H1 (cell line): ENCODE data around the gene C17orf114.

Source experiments
- CTCF ChIA-PET: fragments of 300-600 bp; sonication (Branson Sonifier 250); formaldehyde crosslinking; loops from one replicate; lab custom pipeline; 2021; ENCODE audit not compliant: partially characterized antibody; lab: Charles Lee
- POLR2A ChIA-PET: fragments of 300-600 bp; sonication (Branson Sonifier 250); formaldehyde crosslinking; loops from one replicate; lab custom pipeline; 2021; ENCODE audit warnings: inconsistent platforms; ENCODE audit not compliant: partially characterized antibody; lab: Charles Lee
- DNase-seq, 2 experiments: peaks; one replicate each; pipeline versions ENCODE4 v3.0.0 to v3.0.0-alpha.2; 2010 to 2022; ENCODE audit warnings: low spot score in 2 of 2, low read depth in 1 of 2, mixed read lengths in 1 of 2
- FAIRE-seq: peaks from 2 replicates; lab custom pipeline; 2011; peaks lifted over from hg19 to GRCh38; lab: Jason Lieb, UNC
- H2AFZ ChIP-seq: 2 replicates; pipeline ENCODE4 v1.8.1; 2012; ENCODE audit warnings: low read length, inconsistent platforms
- H2AK5ac ChIP-seq: 2 replicates; pipeline ENCODE4 v1.6.1; 2013; ENCODE audit warnings: low read depth, low read length
- H2BK120ac ChIP-seq: replicated peaks from 2 replicates; pipeline ENCODE3; 2013; ENCODE audit warnings: low read depth, low read length, inconsistent platforms
- H2BK12ac ChIP-seq: 2 replicates; pipeline ENCODE4 v1.6.1; 2013; ENCODE audit warnings: low read depth, low read length
- H2BK15ac ChIP-seq: 2 replicates; pipeline ENCODE4 v1.6.1; 2013; ENCODE audit warnings: low read length
- H2BK20ac ChIP-seq: 2 replicates; pipeline ENCODE4 v1.6.1; 2013; ENCODE audit warnings: low read length
- H2BK5ac ChIP-seq: 2 replicates; pipeline ENCODE4 v1.6.1; 2013; ENCODE audit warnings: low read depth, low read length
- H3K14ac ChIP-seq: 2 replicates; pipeline ENCODE4 v1.6.1; 2013; ENCODE audit warnings: inconsistent platforms; ENCODE audit not compliant: insufficient read length
- H3K18ac ChIP-seq: 2 replicates; pipeline ENCODE4 v1.6.1; 2013; ENCODE audit warnings: low read length; ENCODE audit errors: extremely low read depth
- H3K23ac ChIP-seq: 2 replicates; pipeline ENCODE4 v1.6.1; 2013; ENCODE audit warnings: inconsistent platforms; ENCODE audit not compliant: insufficient read length
- H3K23me2 ChIP-seq: 2 replicates; pipeline ENCODE4 v1.6.1; 2013; ENCODE audit warnings: low read depth, low read length
- H3K27ac ChIP-seq: 2 replicates; pipeline ENCODE4 v1.6.1; 2011; ENCODE audit warnings: low read depth, low read length, inconsistent platforms
- H3K27me3 ChIP-seq, 4 experiments: replicated peaks in 1 of 4; 1 replicate in 1 of 4; 2 replicates in 3 of 4; pipeline versions ENCODE4 v1.6.1 to v1.8.1; 2011 to 2013; ENCODE audit warnings: low read length in 3 of 4, mild to moderate bottlenecking in 3 of 4, inconsistent platforms in 2 of 4, mixed read lengths in 2 of 4, moderate library complexity in 1 of 4; ENCODE audit not compliant: control insufficient read depth in 3 of 4, insufficient read depth in 3 of 4; ENCODE audit errors: extremely low read depth in 1 of 4
- H3K36me3 ChIP-seq, 4 experiments: 2 replicates each; pipeline versions ENCODE4 v1.6.1 to v1.8.1; 2011 to 2013; ENCODE audit warnings: mild to moderate bottlenecking in 4 of 4, low read length in 3 of 4, moderate library complexity in 2 of 4, control low read depth in 1 of 4, inconsistent platforms in 1 of 4; ENCODE audit not compliant: insufficient read depth in 4 of 4, control insufficient read depth in 2 of 4
- H3K4ac ChIP-seq: replicated peaks from 2 replicates; pipeline ENCODE3; 2013; ENCODE audit warnings: low read length, low read depth, mixed read lengths, inconsistent platforms; ENCODE audit not compliant: insufficient read length
- H3K4me1 ChIP-seq, 4 experiments: replicated peaks in 1 of 4; 1 replicate in 1 of 4; 2 replicates in 3 of 4; pipeline versions ENCODE4 v1.6.1 to v1.8.1; 2011 to 2013; ENCODE audit warnings: low read length in 3 of 4, inconsistent platforms in 2 of 4, mixed read lengths in 1 of 4; ENCODE audit not compliant: insufficient read depth in 4 of 4, control insufficient read depth in 3 of 4
- H3K4me2 ChIP-seq, 2 experiments: 2 replicates each; pipeline versions ENCODE4 v1.6.1 to v1.8.1; 2011 to 2013; ENCODE audit warnings: low read depth in 2 of 2, low read length in 2 of 2, control low read depth in 1 of 2, inconsistent platforms in 1 of 2, mild to moderate bottlenecking in 1 of 2; ENCODE audit not compliant: insufficient read depth in 1 of 2
- H3K4me3 ChIP-seq, 4 experiments: fragments of 200-600, 300-600 bp in 1 of 4; sonication (generic), shearing (Covaris generic), sonication (Bioruptor Twin) in 1 of 4; 2 replicates each; pipeline versions ENCODE4 v1.5.1 to v1.8.1; 2011 to 2016; ENCODE audit warnings: low read length in 4 of 4, low read depth in 3 of 4, control low read depth in 2 of 4, inconsistent platforms in 2 of 4, mild to moderate bottlenecking in 2 of 4, mixed read lengths in 1 of 4, moderate library complexity in 1 of 4; ENCODE audit not compliant: insufficient read depth in 2 of 4; ENCODE audit errors: extremely low read depth in 1 of 4
- H3K56ac ChIP-seq: replicated peaks from 2 replicates; pipeline ENCODE3; 2013; ENCODE audit warnings: low read depth, mild to moderate bottlenecking, mixed read lengths, low read length, inconsistent platforms; ENCODE audit not compliant: insufficient read length
- H3K79me1 ChIP-seq: 2 replicates; pipeline ENCODE4 v1.6.1; 2013; ENCODE audit warnings: low read depth, low read length, control low read depth
- H3K79me2 ChIP-seq, 2 experiments: 2 replicates each; pipeline versions ENCODE4 v1.6.1 to v1.8.1; 2012 to 2013; ENCODE audit warnings: low read length in 2 of 2, mild to moderate bottlenecking in 2 of 2, inconsistent platforms in 1 of 2; ENCODE audit not compliant: insufficient read depth in 2 of 2, control insufficient read depth in 1 of 2
- H3K9ac ChIP-seq, 4 experiments: replicated peaks in 1 of 4; 1 replicate in 1 of 4; 2 replicates in 3 of 4; pipeline versions ENCODE4 v1.6.1 to v1.8.1; 2011 to 2013; ENCODE audit warnings: low read depth in 3 of 4, low read length in 3 of 4, control low read depth in 2 of 4, mild to moderate bottlenecking in 2 of 4, moderate library complexity in 2 of 4, inconsistent platforms in 1 of 4; ENCODE audit errors: extremely low read depth in 1 of 4
- H3K9me3 ChIP-seq, 2 experiments: 2 replicates each; pipeline versions ENCODE4 v1.6.1 to v1.8.1; 2012 to 2013; ENCODE audit warnings: mild to moderate bottlenecking in 2 of 2, moderate library complexity in 2 of 2, control low read depth in 1 of 2, inconsistent platforms in 1 of 2, low read depth in 1 of 2, low read length in 1 of 2, mixed read lengths in 1 of 2; ENCODE audit not compliant: insufficient read depth in 2 of 2
- H4K20me1 ChIP-seq, 2 experiments: replicated peaks in 1 of 2; 2 replicates each; pipeline versions ENCODE3 to v1.8.1; 2011 to 2013; ENCODE audit warnings: inconsistent platforms in 2 of 2, low read length in 2 of 2, mild to moderate bottlenecking in 1 of 2; ENCODE audit not compliant: insufficient read depth in 2 of 2, control insufficient read depth in 1 of 2
- H4K5ac ChIP-seq: 2 replicates; pipeline ENCODE4 v1.6.1; 2013; ENCODE audit warnings: low read length, low read depth, mixed read lengths, inconsistent platforms; ENCODE audit not compliant: insufficient read length
- H4K8ac ChIP-seq: 2 replicates; pipeline ENCODE4 v1.8.0; 2013; ENCODE audit warnings: mild to moderate bottlenecking, moderate library complexity, low read length, inconsistent platforms; ENCODE audit not compliant: insufficient read depth; ENCODE audit errors: extremely low read depth
- H4K91ac ChIP-seq: replicated peaks from 2 replicates; pipeline ENCODE3; 2013; ENCODE audit warnings: low read length, mixed read lengths, inconsistent platforms; ENCODE audit not compliant: insufficient read length
- BACH1 ChIP-seq: IDR thresholded peaks from 2 replicates; pipeline ENCODE4 v1.6.1; 2012; ENCODE audit warnings: low read length, improper control_type of control experiment
- WGBS, 2 experiments: shearing (Covaris generic) in 1 of 2; methylation state at CpG; one replicate each; pipeline versions ENCODE4 v1.1.6 to v1.1.7; 2013 to 2015; ENCODE audit warnings: low lambda C conversion rate in 2 of 2, mixed read lengths in 2 of 2, inconsistent platforms in 1 of 2, low coverage in 1 of 2, missing lambda C conversion rate in 1 of 2; ENCODE audit not compliant: insufficient replicate concordance in 2 of 2, insufficient coverage in 1 of 2, insufficient read length in 1 of 2; ENCODE audit errors: extremely low coverage in 1 of 2, missing lambda C conversion rate in 1 of 2; 5-methylcytosine and 5-hydroxymethylcytosine counted together

Gene C17orf114

DNA sequence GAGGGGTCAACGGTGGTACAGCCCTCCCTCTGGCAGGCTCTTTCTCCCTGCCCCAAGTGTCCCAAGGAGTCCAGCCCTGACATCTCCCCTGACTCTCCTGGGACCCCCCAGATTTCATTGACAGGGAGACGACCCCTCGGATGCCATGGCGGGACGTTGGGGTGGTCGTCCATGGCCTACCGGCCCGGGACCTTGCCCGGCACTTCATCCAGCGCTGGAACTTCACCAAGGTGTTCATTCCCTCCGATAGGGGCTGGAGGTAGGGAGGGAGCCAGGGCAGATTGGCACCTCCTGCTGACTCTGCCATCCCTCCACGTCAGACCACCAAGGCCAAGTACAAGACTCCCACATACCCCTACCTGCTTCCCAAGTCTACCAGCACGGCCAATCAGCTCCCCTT lies 14.7 kb upstream of the C17orf114 start:
- no peak overlapping the region; the same call in 1 of the 2 replicates for H4K8ac ChIP-seq
- no peak for DNase-seq
- H3K9me3 ChIP-seq = no peaks in the 10 kb centered on the region; a peak in 1 of 4 replicates
- no peak overlapping the region for H3K4ac ChIP-seq
- H2BK15ac ChIP-seq = no peak overlapping the region
- H3K4me3 ChIP-seq = no peak overlapping the region
- no peak overlapping the region for H3K56ac ChIP-seq
- no peak overlapping the region for H3K9ac ChIP-seq
- H3K79me2 ChIP-seq = no peaks in the 10 kb centered on the region
- H4K5ac ChIP-seq = no peak overlapping the region
- TF ChIP-seq BACH1 = no peak
- TF ChIP-seq, all 59 proteins: peak for 0
- no peak overlapping the region for H2BK120ac ChIP-seq
- no peak overlapping the region for H3K4me2 ChIP-seq
- WGBS, 2 experiments = 89% methylated on average over 13 of the region's 13 CpGs; no CpG with 5 or more reads in 1 of the 2 experiments
- no peak overlapping the region for H3K18ac ChIP-seq
- peaks cover 6 to 8% (median 7%) of the 10 kb centered on the region in 4 experiments; a peak in 5 of 8 replicates for H3K36me3 ChIP-seq
- no peak overlapping the region for H3K27ac ChIP-seq
- CTCF ChIA-PET = interaction anchor here (1.1 to 5.8 kb wide), 3 partner anchors 9 to 66 kb away, joined by 4 to 55 read pairs (median 16); no protein-coding TSS in a partner anchor
- no peaks in the 10 kb centered on the region for H3K4me1 ChIP-seq
- no peak overlapping the region for H2AK5ac ChIP-seq
- no peaks in the 10 kb centered on the region; the same call in 1 of the 2 replicates for H3K79me1 ChIP-seq
- no peak overlapping the region for H2BK5ac ChIP-seq
- no peaks in the 10 kb centered on the region for H3K23me2 ChIP-seq
- H3K23ac ChIP-seq = no peak overlapping the region
- peaks cover 3 to 7% of the 10 kb centered on the region in 2 experiments for H4K20me1 ChIP-seq
- no peak overlapping the region for H2AFZ ChIP-seq
- POLR2A ChIA-PET = interaction anchor here (1.3 to 1.6 kb wide), 2 partner anchors 9 to 10 kb away, joined by 3 to 5 read pairs; partner anchors contain the start of gene PLD2
- no peak overlapping the region for H2BK20ac ChIP-seq
- no peak for FAIRE-seq
- no peak overlapping the region for H3K14ac ChIP-seq
- no peaks in the 10 kb centered on the region for H3K27me3 ChIP-seq
- H4K91ac ChIP-seq = no peak overlapping the region
- H2BK12ac ChIP-seq = no peak overlapping the region
